ENCODE measurements around the gene TMEM116.
"Not testable (repeated sequence)": the region's sequence is repeated elsewhere in the genome, so short reads cannot be mapped to it uniquely, and the experiment has no call there.

Gene TMEM116

GRCh38 chr12:112012775-112013600 is at the start of gene TMEM116, which contains the start of gene ERP29:
Gene TMEM116, minus strand, starts transcription at chr12:112013165. Its CDS starts 7,895 bp downstream, at chr12:112005270.
Gene ERP29, plus strand, starts transcription at chr12:112013426. Its CDS starts 40 bp downstream, at chr12:112013466.
- in situ Hi-C loops (cut with HindIII; ENCODE audit: low sequenced_read_pairs), result no loop called here
- H3K4me3 ChIP-seq (ENCODE audit: low read depth, low read length), result peak within 1 kb of the TSS; percentile 89
- DNase-seq (ENCODE audit: low read depth), result peak; percentile 95
- TF ChIP-seq CTCF (IDR thresholded peaks at IDR 0.05; ENCODE audit: low read depth, low read length, missing control alignments), result peak; percentile 53

- no peak for TF ChIP-seq CTCF (IDR thresholded peaks at IDR 0.05; ENCODE audit: low read depth, low read length, missing control alignments)
- no peak overlapping the region for H3K4me3 ChIP-seq (ENCODE audit: low read depth, low read length)
- no peak for DNase-seq (ENCODE audit: low read depth)
- in situ Hi-C loops (cut with HindIII; ENCODE audit: low sequenced_read_pairs), result no loop called here
These were observed 48.2 kb upstream of the TMEM116 start for GRCh38 chr12:112061137-112061536.

GRCh38 chr12:112049351-112049750 is 36.4 kb upstream of the TMEM116 start:
- DNase-seq (ENCODE audit: low read depth), result no peak
- no peak for TF ChIP-seq CTCF (IDR thresholded peaks at IDR 0.05; ENCODE audit: low read depth, low read length, missing control alignments)
- in situ Hi-C loops (cut with HindIII; ENCODE audit: low sequenced_read_pairs), result no loop called here
- no peak overlapping the region for H3K4me3 ChIP-seq (ENCODE audit: low read depth, low read length)

- H3K4me3 ChIP-seq (ENCODE audit: low read depth, low read length), result no peak overlapping the region
- in situ Hi-C loops (cut with HindIII; ENCODE audit: low sequenced_read_pairs), result no loop called here
- DNase-seq (ENCODE audit: low read depth), result no peak
- TF ChIP-seq CTCF (IDR thresholded peaks at IDR 0.05; ENCODE audit: low read depth, low read length, missing control alignments), result no peak
These were observed 33.0 kb upstream of the TMEM116 start for GRCh38 chr12:112046003-112046402.

GRCh38 chr12:112036614-112037013 is 23.6 kb upstream of the TMEM116 start:
- DNase-seq (ENCODE audit: low read depth); in situ Hi-C loops (cut with HindIII; ENCODE audit: low sequenced_read_pairs); H3K4me3 ChIP-seq (ENCODE audit: low read depth, low read length): not testable (repeated sequence)

GRCh38 chr12:112035219-112035785 is 22.3 kb upstream of the TMEM116 start:
- TF ChIP-seq CTCF (IDR thresholded peaks at IDR 0.05; ENCODE audit: low read depth, low read length, missing control alignments), result no peak
- in situ Hi-C loops (cut with HindIII; ENCODE audit: low sequenced_read_pairs), result no loop called here
- H3K4me3 ChIP-seq (ENCODE audit: low read depth, low read length), result no peak overlapping the region
- DNase-seq (ENCODE audit: low read depth), result no peak

GRCh38 chr12:112032292-112032691 is 19.3 kb upstream of the TMEM116 start:
- in situ Hi-C loops (cut with HindIII; ENCODE audit: low sequenced_read_pairs), result no loop called here
- no peak for TF ChIP-seq CTCF (IDR thresholded peaks at IDR 0.05; ENCODE audit: low read depth, low read length, missing control alignments)
- DNase-seq (ENCODE audit: low read depth), result no peak
- H3K4me3 ChIP-seq (ENCODE audit: low read depth, low read length), result no peak overlapping the region
